Sigmoid colon (tissue), 4 donors: ENCODE measurements around the gene HES5.

Source experiments
- EP300 ChIP-seq, 4 donors: sonication (generic); formaldehyde crosslinking; IDR thresholded peaks; one replicate each; pipeline ENCODE4 v1.6.1; 2017; ENCODE audit warnings: antibody characterized with exemption in 4 of 4
- POLR2A ChIP-seq, 2 donors: fragments of 450-650 bp; IDR thresholded peaks; one replicate each; pipeline ENCODE4 v1.6.1; 2016; ENCODE audit warnings: antibody characterized with exemption in 2 of 2, mild to moderate bottlenecking in 2 of 2, moderate library complexity in 2 of 2
- POLR2AphosphoS5 ChIP-seq, 4 donors: sonication (generic); formaldehyde crosslinking; IDR thresholded peaks; one replicate each; pipeline ENCODE4 v1.6.1; 2017; ENCODE audit warnings: antibody characterized with exemption in 4 of 4

- TF ChIP-seq EP300 (IDR thresholded peaks at IDR 0.05) (no peak), POLR2A (IDR thresholded peaks at IDR 0.05) (no peak), POLR2AphosphoS5 (IDR thresholded peaks at IDR 0.05) (no peak)
These were observed 33.1 kb upstream of the HES5 start for GRCh38 chr1:2563205-2563604.
